Duodenal mucosa (tissue), 2 donors: ENCODE measurements around the gene KCNK17.

Source experiments
- H3K27ac ChIP-seq: one replicate; pipeline ENCODE4 v1.7.0; 2013; ENCODE audit warnings: low read depth, low read length
- H3K27me3 ChIP-seq, 2 donors: one replicate each; pipeline ENCODE4 v1.7.0; 2013; ENCODE audit warnings: low read length in 2 of 2, control low read depth in 1 of 2; ENCODE audit not compliant: insufficient read depth in 2 of 2, control insufficient read depth in 1 of 2
- H3K36me3 ChIP-seq, 2 donors: one replicate each; pipeline ENCODE4 v1.7.0; 2013; ENCODE audit warnings: low read length in 2 of 2, control low read depth in 1 of 2; ENCODE audit not compliant: insufficient read depth in 2 of 2, control insufficient read depth in 1 of 2
- H3K4me1 ChIP-seq, 2 donors: one replicate each; pipeline ENCODE4 v1.7.0; 2013; ENCODE audit warnings: low read length in 2 of 2, control low read depth in 1 of 2; ENCODE audit not compliant: insufficient read depth in 2 of 2, control insufficient read depth in 1 of 2
- H3K4me3 ChIP-seq, 2 donors: one replicate each; pipeline ENCODE4 v1.7.0; 2013; ENCODE audit warnings: low read length in 2 of 2, low read depth in 1 of 2
- H3K9ac ChIP-seq, 2 donors: one replicate each; pipeline ENCODE4 v1.7.0; 2013; ENCODE audit warnings: low read length in 2 of 2, low read depth in 1 of 2
- H3K9me3 ChIP-seq, 2 donors: one replicate each; pipeline ENCODE4 v1.7.0; 2013; ENCODE audit warnings: low read length in 2 of 2, control low read depth in 1 of 2; ENCODE audit not compliant: control insufficient read depth in 1 of 2

Gene KCNK17

DNA sequence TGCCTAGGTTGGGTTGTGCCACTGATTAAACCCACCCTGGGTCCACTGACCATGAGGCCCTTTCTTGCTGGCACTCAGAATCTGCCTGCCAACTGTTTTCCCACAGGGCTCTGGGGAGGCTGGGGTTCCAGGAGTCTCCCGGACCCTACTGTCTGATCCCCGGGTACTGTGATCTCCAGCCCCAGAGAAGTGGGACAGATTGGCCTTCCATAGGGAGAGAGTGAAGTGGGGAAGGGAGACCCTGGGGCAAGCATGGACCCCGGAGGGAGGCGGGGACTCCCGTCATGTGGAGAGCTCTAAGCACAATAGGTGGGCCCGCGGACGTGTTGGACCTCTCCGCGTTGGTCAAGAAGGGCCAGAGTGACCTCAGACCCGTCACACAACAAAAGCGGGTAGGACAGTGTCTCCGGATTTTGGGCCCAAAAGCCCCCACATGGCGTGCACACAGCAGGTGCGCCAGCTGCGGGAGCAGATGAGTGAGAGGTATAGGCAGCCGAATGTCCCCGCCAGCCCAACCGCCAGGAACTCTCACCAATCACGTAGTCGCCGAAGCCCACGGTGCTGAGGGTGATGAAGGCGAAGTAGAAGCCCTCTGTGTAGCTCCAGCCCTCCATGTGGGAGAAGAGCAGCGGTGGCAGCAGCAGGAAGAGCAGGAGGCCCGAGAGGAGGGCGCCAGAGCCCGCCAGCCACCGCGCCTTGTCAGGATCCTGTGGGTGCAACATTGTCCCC is 10.6 kb downstream of the KCNK17 start:
- Histone ChIP-seq H3K4me3 (no peak overlapping the region), H3K36me3 (no peaks in the 10 kb centered on the region), H3K27ac (no peak overlapping the region), H3K4me1 (peaks cover 0 to 7% of the 10 kb centered on the region in 2 donors), H3K9ac (no peak overlapping the region), H3K9me3 (no peaks in the 10 kb centered on the region), H3K27me3 (peaks cover 0 to 6% of the 10 kb centered on the region in 2 donors)

DNA sequence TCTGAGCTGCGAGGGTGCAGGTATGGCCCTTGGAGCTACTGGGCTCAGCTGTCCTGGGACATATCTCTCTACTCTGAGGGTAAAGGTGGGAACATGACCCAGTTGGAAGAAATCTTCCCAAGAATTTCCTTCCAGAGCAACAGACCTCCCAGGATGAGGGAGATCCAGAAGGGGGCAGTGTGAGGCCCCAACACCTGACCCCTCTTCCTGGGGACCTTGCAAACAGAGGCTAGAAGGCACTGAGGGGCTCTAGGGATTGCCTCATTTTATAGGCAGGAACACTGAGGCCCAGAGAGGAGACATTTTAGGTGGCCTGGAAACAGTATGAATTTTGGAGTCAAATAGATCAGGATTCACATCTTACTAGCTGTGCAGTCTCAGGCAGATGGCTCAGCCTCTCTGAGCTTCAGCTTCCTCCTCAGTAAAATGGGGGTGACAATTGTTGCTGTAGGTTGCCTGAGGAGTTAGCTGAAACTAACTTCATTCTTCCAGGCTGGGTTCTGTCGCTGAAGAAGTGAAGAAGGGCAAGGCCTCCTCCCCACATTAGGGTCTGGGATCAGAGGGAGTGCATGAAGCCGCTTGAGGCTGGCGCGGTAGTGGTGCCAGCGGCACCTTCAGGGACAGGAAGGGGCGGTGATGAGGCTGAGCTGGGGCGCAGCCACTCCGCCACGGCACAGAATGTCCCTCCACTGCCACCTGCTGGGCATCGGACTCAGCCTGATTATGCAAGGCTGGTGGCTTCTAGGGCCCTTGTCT is 11.4 kb downstream of the KCNK17 start:
- peaks cover 0 to 6% of the 10 kb centered on the region in 2 donors for H3K27me3 ChIP-seq
- H3K36me3 ChIP-seq = no peaks in the 10 kb centered on the region
- peaks cover 7% of the 10 kb centered on the region in 2 donors for H3K4me1 ChIP-seq
- H3K9me3 ChIP-seq = no peaks in the 10 kb centered on the region
- H3K4me3 ChIP-seq = peak overlapping the region in 1 of 2 donors; percentile 50
- H3K27ac ChIP-seq = no peak overlapping the region
- H3K9ac ChIP-seq = peak overlapping the region in 1 of 2 donors; percentile 58

DNA sequence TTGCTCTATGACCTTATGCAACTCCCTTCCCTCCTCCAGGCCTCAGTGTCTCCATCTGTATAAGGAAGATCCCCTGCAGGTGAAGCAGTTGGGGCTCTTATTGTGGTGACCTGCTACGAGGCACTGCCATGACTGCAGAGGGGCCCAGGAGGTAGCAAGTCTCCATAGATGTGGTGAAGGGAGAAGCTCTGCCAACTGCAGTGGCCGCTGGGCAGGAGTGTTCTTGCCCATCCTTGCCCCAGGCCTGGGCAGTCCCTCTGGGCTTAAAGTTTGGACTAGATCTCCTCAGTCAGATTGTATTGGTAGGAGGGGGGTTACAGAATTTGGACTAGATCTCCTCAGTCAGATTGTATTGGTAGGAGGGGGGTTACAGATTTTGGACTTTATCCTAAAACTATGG is 12.2 kb downstream of the KCNK17 start:
- Histone ChIP-seq H3K9ac (no peak overlapping the region), H3K36me3 (no peaks in the 10 kb centered on the region), H3K4me1 (peaks cover 7 to 9% of the 10 kb centered on the region in 2 donors), H3K27me3 (peaks cover 0 to 6% of the 10 kb centered on the region in 2 donors), H3K9me3 (no peaks in the 10 kb centered on the region), H3K27ac (no peak overlapping the region), H3K4me3 (no peak overlapping the region)

GRCh38 chr6:39301606-39302005 is 12.6 kb downstream of the KCNK17 start:
- Histone ChIP-seq H3K4me3 (no peak overlapping the region), H3K9ac (no peak overlapping the region), H3K27me3 (peaks cover 0 to 6% of the 10 kb centered on the region in 2 donors), H3K27ac (no peak overlapping the region), H3K4me1 (peaks cover 7 to 9% of the 10 kb centered on the region in 2 donors), H3K36me3 (no peaks in the 10 kb centered on the region), H3K9me3 (no peaks in the 10 kb centered on the region)

- no peaks in the 10 kb centered on the region for H3K9me3 ChIP-seq
- H3K4me1 ChIP-seq = peaks cover 7 to 14% of the 10 kb centered on the region in 2 donors
- H3K4me3 ChIP-seq = no peak overlapping the region
- peaks cover 0 to 6% of the 10 kb centered on the region in 2 donors for H3K27me3 ChIP-seq
- H3K27ac ChIP-seq = no peak overlapping the region
- H3K36me3 ChIP-seq = no peaks in the 10 kb centered on the region
- H3K9ac ChIP-seq = no peak overlapping the region
Measured at GRCh38 chr6:39300739-39301138, 13.5 kb downstream of the KCNK17 start.

- Histone ChIP-seq H3K36me3 (no peaks in the 10 kb centered on the region), H3K9ac (no peak overlapping the region), H3K9me3 (no peaks in the 10 kb centered on the region), H3K4me1 (peaks cover 6 to 16% of the 10 kb centered on the region in 2 donors), H3K27me3 (peaks cover 0 to 6% of the 10 kb centered on the region in 2 donors), H3K4me3 (no peak overlapping the region), H3K27ac (no peak overlapping the region)
Measured at GRCh38 chr6:39298061-39298460, 16.2 kb downstream of the KCNK17 start.

DNA sequence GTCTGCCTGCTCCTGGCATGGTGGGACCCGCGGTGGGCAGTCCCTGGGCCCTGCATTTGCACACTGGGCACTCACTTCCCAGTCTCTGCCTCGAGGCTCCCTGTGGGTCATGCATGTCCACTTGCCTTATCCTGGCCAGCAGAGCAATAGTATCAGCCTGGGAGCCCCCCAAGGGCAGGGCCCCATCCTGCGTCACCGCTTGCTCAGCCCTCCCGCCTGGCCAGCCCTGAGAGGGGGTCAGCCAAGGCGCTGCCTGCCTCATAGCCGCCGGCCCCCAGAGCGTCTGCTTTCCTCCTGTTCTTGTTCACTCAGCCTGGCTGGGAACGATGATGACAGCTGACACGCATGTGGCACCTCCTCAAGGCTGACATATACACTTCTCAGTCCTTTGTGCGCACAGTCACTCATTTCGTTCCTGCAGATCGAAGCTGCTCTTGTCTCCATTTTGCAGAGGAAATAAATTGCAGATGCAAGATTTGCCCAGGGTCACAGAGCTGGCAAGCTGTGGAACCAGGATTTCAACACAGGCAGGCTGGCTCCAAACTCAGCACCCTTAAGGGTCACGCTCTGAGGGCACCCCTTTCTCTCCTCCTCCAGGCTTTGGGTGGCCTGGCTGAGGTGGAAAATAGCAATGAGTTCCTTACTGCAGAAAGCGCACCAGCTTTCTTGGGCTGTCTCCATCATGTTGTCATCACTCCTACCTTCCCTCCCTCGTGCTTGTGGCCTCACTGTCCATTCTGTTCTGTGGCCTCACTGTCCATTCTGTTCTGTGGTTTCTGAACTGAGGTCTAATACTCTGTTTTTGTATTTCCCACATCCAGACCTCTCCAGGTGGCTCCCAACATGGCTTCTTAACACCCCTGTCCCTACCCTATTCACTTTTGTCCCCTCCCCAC is 17.2 kb downstream of the KCNK17 start:
- H3K9me3 ChIP-seq = no peaks in the 10 kb centered on the region
- H3K9ac ChIP-seq = no peak overlapping the region
- H3K27ac ChIP-seq = no peak overlapping the region
- H3K36me3 ChIP-seq = no peaks in the 10 kb centered on the region
- no peak overlapping the region for H3K4me3 ChIP-seq
- peaks cover 0 to 16% of the 10 kb centered on the region in 2 donors for H3K4me1 ChIP-seq
- H3K27me3 ChIP-seq = peaks cover 0 to 13% of the 10 kb centered on the region in 2 donors

DNA sequence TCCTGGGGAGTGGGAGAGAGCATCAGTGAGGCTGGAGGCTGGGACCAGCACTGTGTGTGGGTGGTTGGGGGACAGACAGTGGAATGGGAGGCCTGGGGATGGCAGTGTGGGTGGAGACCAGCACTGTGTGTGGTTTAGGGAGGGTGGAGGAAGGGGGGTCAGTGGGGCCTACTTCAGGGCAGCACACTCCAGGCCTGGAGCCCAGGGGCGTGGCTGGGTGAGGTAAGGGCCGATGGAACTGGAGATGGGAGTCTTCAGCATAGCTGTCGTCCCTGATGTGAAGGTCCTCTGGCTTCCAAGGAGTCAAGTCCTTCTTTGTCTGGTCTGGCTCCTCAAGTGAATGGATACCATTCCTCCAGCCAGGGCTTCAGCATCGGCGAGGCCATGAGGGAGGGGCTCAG is 18.6 kb downstream of the KCNK17 start:
- Histone ChIP-seq H3K4me1 (peaks cover 0 to 16% of the 10 kb centered on the region in 2 donors), H3K27ac (no peak overlapping the region), H3K9ac (no peak overlapping the region), H3K4me3 (no peak overlapping the region), H3K9me3 (no peaks in the 10 kb centered on the region), H3K36me3 (no peaks in the 10 kb centered on the region), H3K27me3 (peaks cover 0 to 13% of the 10 kb centered on the region in 2 donors)

DNA sequence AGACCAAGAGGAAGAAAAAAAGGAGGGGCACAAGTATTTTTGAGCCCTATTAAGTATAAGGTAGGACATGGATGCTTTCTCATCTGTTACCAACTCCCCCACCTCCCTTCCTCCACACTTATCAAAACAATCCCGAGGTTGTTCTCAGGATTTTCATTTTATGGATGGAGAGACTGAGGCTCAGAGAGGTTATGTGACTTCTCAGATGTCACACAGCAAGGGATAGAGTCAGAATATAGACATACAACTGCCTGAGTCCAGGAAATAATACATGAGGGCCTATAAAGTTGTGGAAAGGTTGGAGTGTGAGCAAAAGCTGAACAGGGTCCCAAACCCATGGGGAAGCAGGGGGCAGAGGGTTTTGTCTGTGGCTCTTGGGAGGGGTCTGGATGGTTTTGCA is 19.3 kb downstream of the KCNK17 start:
- no peaks in the 10 kb centered on the region for H3K9me3 ChIP-seq
- peaks cover 0 to 13% of the 10 kb centered on the region in 2 donors for H3K27me3 ChIP-seq
- H3K36me3 ChIP-seq = no peaks in the 10 kb centered on the region
- H3K9ac ChIP-seq = no peak overlapping the region
- no peak overlapping the region for H3K27ac ChIP-seq
- no peak overlapping the region for H3K4me3 ChIP-seq
- H3K4me1 ChIP-seq = peaks cover 0 to 16% of the 10 kb centered on the region in 2 donors
